Measurements from ENCODE around the gene RPTOR.

Gene RPTOR

GRCh38 chr17:80802626-80803450, 258.2 kb downstream of the RPTOR start:
- Histone ChIP-seq H3K9me3 (ENCODE audit: control insufficient read depth, insufficient read depth, low read length) (no peaks in the 10 kb centered on the region), H3K9ac (ENCODE audit: low read depth, low read length) (no peak overlapping the region), H3K36me3 (ENCODE audit: control insufficient read depth, insufficient read depth, low read length) (no peaks in the 10 kb centered on the region), H3K4me1 (ENCODE audit: control insufficient read depth, insufficient read depth, low read length) (no peaks in the 10 kb centered on the region), H3K27me3 (ENCODE audit: control insufficient read depth, insufficient read depth, low read length) (no peaks in the 10 kb centered on the region), H3K4me3 (ENCODE audit: low read depth, low read length) (no peak overlapping the region)

- no peak overlapping the region for H3K9ac ChIP-seq (ENCODE audit: low read depth, low read length)
- H3K36me3 ChIP-seq (ENCODE audit: control insufficient read depth, insufficient read depth, low read length), result no peaks in the 10 kb centered on the region
- no peak overlapping the region for H3K4me3 ChIP-seq (ENCODE audit: low read depth, low read length)
- H3K27me3 ChIP-seq (ENCODE audit: control insufficient read depth, insufficient read depth, low read length), result no peaks in the 10 kb centered on the region
- H3K4me1 ChIP-seq (ENCODE audit: control insufficient read depth, insufficient read depth, low read length), result no peaks in the 10 kb centered on the region
- no peaks in the 10 kb centered on the region for H3K9me3 ChIP-seq (ENCODE audit: control insufficient read depth, insufficient read depth, low read length)
Observed at GRCh38 chr17:80803451-80804428, 259.1 kb downstream of the RPTOR start.

GRCh38 chr17:80804466-80804865, 259.8 kb downstream of the RPTOR start:
- Histone ChIP-seq H3K4me1 (ENCODE audit: control insufficient read depth, insufficient read depth, low read length) (no peaks in the 10 kb centered on the region), H3K4me3 (ENCODE audit: low read depth, low read length) (no peak overlapping the region), H3K36me3 (ENCODE audit: control insufficient read depth, insufficient read depth, low read length) (no peaks in the 10 kb centered on the region), H3K9me3 (ENCODE audit: control insufficient read depth, insufficient read depth, low read length) (no peaks in the 10 kb centered on the region), H3K9ac (ENCODE audit: low read depth, low read length) (no peak overlapping the region), H3K27me3 (ENCODE audit: control insufficient read depth, insufficient read depth, low read length) (no peaks in the 10 kb centered on the region)

- Histone ChIP-seq H3K4me1 (ENCODE audit: control insufficient read depth, insufficient read depth, low read length) (no peaks in the 10 kb centered on the region), H3K9ac (ENCODE audit: low read depth, low read length) (no peak overlapping the region), H3K36me3 (ENCODE audit: control insufficient read depth, insufficient read depth, low read length) (no peaks in the 10 kb centered on the region), H3K9me3 (ENCODE audit: control insufficient read depth, insufficient read depth, low read length) (no peaks in the 10 kb centered on the region), H3K4me3 (ENCODE audit: low read depth, low read length) (no peak overlapping the region), H3K27me3 (ENCODE audit: control insufficient read depth, insufficient read depth, low read length) (no peaks in the 10 kb centered on the region)
Observed at GRCh38 chr17:80805032-80805751, 260.6 kb downstream of the RPTOR start.

GRCh38 chr17:80807014-80807413, 262.4 kb downstream of the RPTOR start:
- Histone ChIP-seq H3K27me3 (ENCODE audit: control insufficient read depth, insufficient read depth, low read length) (no peaks in the 10 kb centered on the region), H3K9ac (ENCODE audit: low read depth, low read length) (no peak overlapping the region), H3K4me3 (ENCODE audit: low read depth, low read length) (no peak overlapping the region), H3K4me1 (ENCODE audit: control insufficient read depth, insufficient read depth, low read length) (no peaks in the 10 kb centered on the region), H3K36me3 (ENCODE audit: control insufficient read depth, insufficient read depth, low read length) (no peaks in the 10 kb centered on the region), H3K9me3 (ENCODE audit: control insufficient read depth, insufficient read depth, low read length) (no peaks in the 10 kb centered on the region)

- no peak overlapping the region for H3K4me3 ChIP-seq (ENCODE audit: low read depth, low read length)
- no peaks in the 10 kb centered on the region for H3K27me3 ChIP-seq (ENCODE audit: control insufficient read depth, insufficient read depth, low read length)
- H3K36me3 ChIP-seq (ENCODE audit: control insufficient read depth, insufficient read depth, low read length), result no peaks in the 10 kb centered on the region
- H3K9me3 ChIP-seq (ENCODE audit: control insufficient read depth, insufficient read depth, low read length), result no peaks in the 10 kb centered on the region
- H3K9ac ChIP-seq (ENCODE audit: low read depth, low read length), result no peak overlapping the region
- H3K4me1 ChIP-seq (ENCODE audit: control insufficient read depth, insufficient read depth, low read length), result no peaks in the 10 kb centered on the region
Observed at GRCh38 chr17:80807882-80808281, 263.2 kb downstream of the RPTOR start.

- no peaks in the 10 kb centered on the region for H3K4me1 ChIP-seq (ENCODE audit: control insufficient read depth, insufficient read depth, low read length)
- H3K9me3 ChIP-seq (ENCODE audit: control insufficient read depth, insufficient read depth, low read length), result no peaks in the 10 kb centered on the region
- H3K4me3 ChIP-seq (ENCODE audit: low read depth, low read length), result no peak overlapping the region
- H3K27me3 ChIP-seq (ENCODE audit: control insufficient read depth, insufficient read depth, low read length), result no peaks in the 10 kb centered on the region
- no peak overlapping the region for H3K9ac ChIP-seq (ENCODE audit: low read depth, low read length)
- H3K36me3 ChIP-seq (ENCODE audit: control insufficient read depth, insufficient read depth, low read length), result no peaks in the 10 kb centered on the region
Observed at GRCh38 chr17:80811181-80812105, 266.8 kb downstream of the RPTOR start.

- no peaks in the 10 kb centered on the region for H3K36me3 ChIP-seq (ENCODE audit: control insufficient read depth, insufficient read depth, low read length)
- no peaks in the 10 kb centered on the region for H3K4me1 ChIP-seq (ENCODE audit: control insufficient read depth, insufficient read depth, low read length)
- H3K27me3 ChIP-seq (ENCODE audit: control insufficient read depth, insufficient read depth, low read length), result no peaks in the 10 kb centered on the region
- H3K9ac ChIP-seq (ENCODE audit: low read depth, low read length), result no peak overlapping the region
- no peaks in the 10 kb centered on the region for H3K9me3 ChIP-seq (ENCODE audit: control insufficient read depth, insufficient read depth, low read length)
- no peak overlapping the region for H3K4me3 ChIP-seq (ENCODE audit: low read depth, low read length)
Observed at GRCh38 chr17:80812362-80813088, 267.9 kb downstream of the RPTOR start.

GRCh38 chr17:80813318-80813717, 268.7 kb downstream of the RPTOR start:
- H3K9ac ChIP-seq (ENCODE audit: low read depth, low read length), result no peak overlapping the region
- H3K36me3 ChIP-seq (ENCODE audit: control insufficient read depth, insufficient read depth, low read length), result no peaks in the 10 kb centered on the region
- no peaks in the 10 kb centered on the region for H3K4me1 ChIP-seq (ENCODE audit: control insufficient read depth, insufficient read depth, low read length)
- no peaks in the 10 kb centered on the region for H3K9me3 ChIP-seq (ENCODE audit: control insufficient read depth, insufficient read depth, low read length)
- no peaks in the 10 kb centered on the region for H3K27me3 ChIP-seq (ENCODE audit: control insufficient read depth, insufficient read depth, low read length)
- H3K4me3 ChIP-seq (ENCODE audit: low read depth, low read length), result no peak overlapping the region

GRCh38 chr17:80814491-80814890, 269.9 kb downstream of the RPTOR start:
- Histone ChIP-seq H3K36me3 (ENCODE audit: control insufficient read depth, insufficient read depth, low read length) (no peaks in the 10 kb centered on the region), H3K4me1 (ENCODE audit: control insufficient read depth, insufficient read depth, low read length) (no peaks in the 10 kb centered on the region), H3K27me3 (ENCODE audit: control insufficient read depth, insufficient read depth, low read length) (no peaks in the 10 kb centered on the region), H3K9ac (ENCODE audit: low read depth, low read length) (no peak overlapping the region), H3K4me3 (ENCODE audit: low read depth, low read length) (no peak overlapping the region), H3K9me3 (ENCODE audit: control insufficient read depth, insufficient read depth, low read length) (no peaks in the 10 kb centered on the region)

Measured in iPS-15b (cell line).